ENCODE measurements around the gene MTX2.
"Not testable (repeated sequence)": the region's sequence is repeated elsewhere in the genome, so short reads cannot be mapped to it uniquely, and the experiment has no call there.

GRCh38 chr2:176306020-176306419 is 36.8 kb downstream of the MTX2 start:
- TF ChIP-seq CTCF (IDR thresholded peaks at IDR 0.05; ENCODE audit: low read depth, low read length); POLR2A (IDR thresholded peaks at IDR 0.05; ENCODE audit: extremely low read depth, insufficient read length); MAX (IDR thresholded peaks at IDR 0.05; ENCODE audit: low read depth, low read length); MYC (IDR thresholded peaks at IDR 0.05; ENCODE audit: low read depth, low read length): not testable (repeated sequence)
